ENCODE measurements around the gene PSORS1C1. TPM values are rescaled to one million over a fixed set of nuclear protein-coding genes. Genes with fewer than 3 reads are reported as not detected.

Gene PSORS1C1
- total and polyA plus RNA-seq, 2 of the 4 experiments (the other 2 are of a cell fraction), result 0.36 to 1.1 TPM

DNA sequence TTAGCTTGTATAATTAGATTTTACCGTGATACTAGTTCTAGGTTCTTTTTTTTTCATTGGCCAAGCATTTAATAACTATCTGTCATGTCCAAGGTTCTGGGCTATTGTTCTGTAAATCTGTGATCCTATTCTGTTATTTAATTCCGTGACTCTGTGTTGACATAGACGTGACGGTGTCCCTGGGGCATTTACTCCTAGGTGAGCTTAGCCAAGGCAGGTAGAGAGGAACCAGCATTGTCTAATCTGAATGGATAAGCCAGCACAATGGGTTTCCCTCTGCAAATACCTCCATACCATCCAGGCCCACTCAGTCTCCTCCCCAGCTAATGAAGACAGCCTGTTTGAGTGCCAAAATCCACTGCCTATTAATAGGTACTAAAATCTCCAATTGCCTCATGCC is 14.5 kb downstream of the PSORS1C1 start:
- Histone ChIP-seq H3K27me3 (ENCODE audit: control insufficient read depth, insufficient read depth, low read length) (peaks cover 11% of the 10 kb centered on the region), H3K4ac (ENCODE audit: low read depth, low read length) (no peak overlapping the region), H3K79me1 (ENCODE audit: low read depth in 1 of 2, low read length in 2 of 2) (no peaks in the 10 kb centered on the region), H2AK9ac (replicated peaks; ENCODE audit: low read depth, low read length, poor library complexity) (no peak overlapping the region), H3K4me2 (ENCODE audit: low read depth, low read length) (no peak overlapping the region), H2BK20ac (ENCODE audit: low read depth, low read length) (no peak overlapping the region), H2BK120ac (ENCODE audit: low read depth, low read length) (no peak overlapping the region), H2BK5ac (ENCODE audit: low read depth, low read length, poor library complexity, severe bottlenecking) (no peak overlapping the region), H3K36me3 (ENCODE audit: control insufficient read depth, insufficient read depth, low read length) (no peaks in the 10 kb centered on the region), H4K91ac (ENCODE audit: insufficient read depth, low read depth, low read length) (no peak overlapping the region), H2AFZ (replicated peaks; ENCODE audit: low read length, poor library complexity) (no peak overlapping the region), H3K4me3 (ENCODE audit: insufficient read depth, low read depth, low read length) (no peak overlapping the region), H3K14ac (replicated peaks; ENCODE audit: low read depth, low read length) (no peak overlapping the region), H4K5ac (ENCODE audit: low read depth, low read length) (no peak overlapping the region), H3K4me1 (ENCODE audit: control insufficient read depth, insufficient read depth, low read length) (no peaks in the 10 kb centered on the region), H3K9me3 (ENCODE audit: control insufficient read depth, insufficient read depth, low read length) (no peaks in the 10 kb centered on the region), H4K20me1 (ENCODE audit: insufficient read depth, low read length) (no peaks in the 10 kb centered on the region; the same call in 1 of the 2 replicates), H3K23ac (ENCODE audit: low read depth, low read length) (no peak overlapping the region), H2BK15ac (ENCODE audit: low read depth, low read length) (no peak overlapping the region), H3K9ac (ENCODE audit: low read depth, low read length) (no peak overlapping the region), H2AK5ac (ENCODE audit: low read depth, low read length) (no peak overlapping the region), H3K18ac (ENCODE audit: low read depth, low read length) (no peak overlapping the region), H4K8ac (ENCODE audit: low read depth in 2 of 2, low read length in 2 of 2) (no peak overlapping the region), H3K9me1 (ENCODE audit: insufficient read depth, low read length) (no peaks in the 10 kb centered on the region), H3K27ac (ENCODE audit: insufficient read depth, low read length) (no peak overlapping the region), H3K56ac (ENCODE audit: extremely low read depth, insufficient read depth, low read length) (no peak overlapping the region)
- dilution Hi-C loops (cut with HindIII; ENCODE audit: low sequenced_read_pairs, unreplicated experiment), result no loop called here
- BruUV-seq (replicated peaks), result no TSS peak
- in situ Hi-C loops (cut with MboI; ENCODE audit: low sequenced_read_pairs), result no loop called here
- ChIA-PET POLR2A (ENCODE audit: unreplicated experiment) (no interaction called here), CTCF (no interaction called here)
- ATAC-seq (ENCODE audit: low read depth) (no peak), DNase-seq (no peak)
- TF ChIP-seq NFE2L2 (IDR thresholded peaks at IDR 0.05; ENCODE audit: low read depth, low read length), result no peak
- TF ChIP-seq, protein P1, sequence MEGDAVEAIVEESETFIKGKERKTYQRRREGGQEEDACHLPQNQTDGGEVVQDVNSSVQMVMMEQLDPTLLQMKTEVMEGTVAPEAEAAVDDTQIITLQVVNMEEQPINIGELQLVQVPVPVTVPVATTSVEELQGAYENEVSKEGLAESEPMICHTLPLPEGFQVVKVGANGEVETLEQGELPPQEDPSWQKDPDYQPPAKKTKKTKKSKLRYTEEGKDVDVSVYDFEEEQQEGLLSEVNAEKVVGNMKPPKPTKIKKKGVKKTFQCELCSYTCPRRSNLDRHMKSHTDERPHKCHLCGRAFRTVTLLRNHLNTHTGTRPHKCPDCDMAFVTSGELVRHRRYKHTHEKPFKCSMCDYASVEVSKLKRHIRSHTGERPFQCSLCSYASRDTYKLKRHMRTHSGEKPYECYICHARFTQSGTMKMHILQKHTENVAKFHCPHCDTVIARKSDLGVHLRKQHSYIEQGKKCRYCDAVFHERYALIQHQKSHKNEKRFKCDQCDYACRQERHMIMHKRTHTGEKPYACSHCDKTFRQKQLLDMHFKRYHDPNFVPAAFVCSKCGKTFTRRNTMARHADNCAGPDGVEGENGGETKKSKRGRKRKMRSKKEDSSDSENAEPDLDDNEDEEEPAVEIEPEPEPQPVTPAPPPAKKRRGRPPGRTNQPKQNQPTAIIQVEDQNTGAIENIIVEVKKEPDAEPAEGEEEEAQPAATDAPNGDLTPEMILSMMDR (conservative IDR thresholded peaks at IDR 0.05; ENCODE audit: low read depth, low read length), result no peak
- TF ChIP-seq, protein P2, sequence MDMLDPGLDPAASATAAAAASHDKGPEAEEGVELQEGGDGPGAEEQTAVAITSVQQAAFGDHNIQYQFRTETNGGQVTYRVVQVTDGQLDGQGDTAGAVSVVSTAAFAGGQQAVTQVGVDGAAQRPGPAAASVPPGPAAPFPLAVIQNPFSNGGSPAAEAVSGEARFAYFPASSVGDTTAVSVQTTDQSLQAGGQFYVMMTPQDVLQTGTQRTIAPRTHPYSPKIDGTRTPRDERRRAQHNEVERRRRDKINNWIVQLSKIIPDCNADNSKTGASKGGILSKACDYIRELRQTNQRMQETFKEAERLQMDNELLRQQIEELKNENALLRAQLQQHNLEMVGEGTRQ (IDR thresholded peaks at IDR 0.05; ENCODE audit: low read depth, low read length), result no peak
- no peak for TF ChIP-seq CEBPB (IDR thresholded peaks at IDR 0.05; ENCODE audit: low read depth, low read length)
- TF ChIP-seq MXI1 (IDR thresholded peaks at IDR 0.05; ENCODE audit: borderline replicate concordance, low read depth, low read length), result no peak
- TF ChIP-seq POLR2A (IDR thresholded peaks at IDR 0.05; ENCODE audit: low read depth, low read length), result no peak
- no peak for TF ChIP-seq CHD1 (IDR thresholded peaks at IDR 0.05; ENCODE audit: low read depth, low read length)
- TF ChIP-seq RFX5 (IDR thresholded peaks at IDR 0.05; ENCODE audit: low read depth, low read length), result no peak
- TF ChIP-seq, protein P3, sequence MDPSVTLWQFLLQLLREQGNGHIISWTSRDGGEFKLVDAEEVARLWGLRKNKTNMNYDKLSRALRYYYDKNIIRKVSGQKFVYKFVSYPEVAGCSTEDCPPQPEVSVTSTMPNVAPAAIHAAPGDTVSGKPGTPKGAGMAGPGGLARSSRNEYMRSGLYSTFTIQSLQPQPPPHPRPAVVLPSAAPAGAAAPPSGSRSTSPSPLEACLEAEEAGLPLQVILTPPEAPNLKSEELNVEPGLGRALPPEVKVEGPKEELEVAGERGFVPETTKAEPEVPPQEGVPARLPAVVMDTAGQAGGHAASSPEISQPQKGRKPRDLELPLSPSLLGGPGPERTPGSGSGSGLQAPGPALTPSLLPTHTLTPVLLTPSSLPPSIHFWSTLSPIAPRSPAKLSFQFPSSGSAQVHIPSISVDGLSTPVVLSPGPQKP (IDR thresholded peaks at IDR 0.05; ENCODE audit: borderline replicate concordance, low read depth, low read length), result no peak
- no peak for TF ChIP-seq MAFK (IDR thresholded peaks at IDR 0.05; ENCODE audit: low read depth, low read length)
- TF ChIP-seq SMC3 (IDR thresholded peaks at IDR 0.05; ENCODE audit: low read depth, low read length), result no peak
- no peak for TF ChIP-seq MAZ (IDR thresholded peaks at IDR 0.05; ENCODE audit: borderline replicate concordance, low read depth, low read length)
- TF ChIP-seq FOS (IDR thresholded peaks at IDR 0.05; ENCODE audit: low read depth, low read length), result no peak
- no peak for TF ChIP-seq RCOR1 (IDR thresholded peaks at IDR 0.05; ENCODE audit: insufficient replicate concordance, low read length)
- no peak for TF ChIP-seq BHLHE40 (IDR thresholded peaks at IDR 0.05; ENCODE audit: low read depth, low read length)
- TF ChIP-seq RAD21 (IDR thresholded peaks at IDR 0.05; ENCODE audit: low read length), result no peak
- WGBS, 2 experiments (ENCODE audit: extremely low coverage in 2 of 2, insufficient read length in 1 of 2), result no CpG with 5 or more reads among the region's 4 CpGs
- intact Hi-C loops (cut with micrococcal nuclease), result no loop called here
